Stimulated activated CD8-positive, alpha-beta memory T cell treated with anti-CD3 and anti-CD28 coated beads, Interleukin-12 subunit alpha, Interleukin-12 subunit beta, amount 100 ng/mL, for 4 hours (primary cell): Measurements from ENCODE around the gene CLCNKA.

Experiments
- DNase-seq: peaks from one replicate; pipeline ENCODE4 v3.0.0-alpha.2; 2020; ENCODE audit warnings: low read depth

CLCNKA gene

GRCh38 chr1:16063226-16063829, 41.5 kb downstream of the CLCNKA start:
- no peak for DNase-seq

GRCh38 chr1:16063921-16064320, 42.1 kb downstream of the CLCNKA start:
- DNase-seq = no peak

GRCh38 chr1:16064536-16065268, 42.9 kb downstream of the CLCNKA start:
- DNase-seq = no peak

- DNase-seq = no peak
Observed at GRCh38 chr1:16065269-16065576, 43.4 kb downstream of the CLCNKA start.

- no peak for DNase-seq
Observed at GRCh38 chr1:16066245-16066644, 44.4 kb downstream of the CLCNKA start.

GRCh38 chr1:16067127-16067768, 45.4 kb downstream of the CLCNKA start:
- DNase-seq = no peak

GRCh38 chr1:16067933-16068332, 46.1 kb downstream of the CLCNKA start:
- no peak for DNase-seq

GRCh38 chr1:16068356-16069270, 46.8 kb downstream of the CLCNKA start:
- DNase-seq = no peak

- no peak for DNase-seq
Observed at GRCh38 chr1:16070640-16071355, 49.0 kb downstream of the CLCNKA start.

GRCh38 chr1:16071614-16072013, 49.8 kb downstream of the CLCNKA start:
- no peak for DNase-seq

- DNase-seq = no peak
Observed at GRCh38 chr1:16072095-16072494, 50.3 kb downstream of the CLCNKA start.

- no peak for DNase-seq
Observed at GRCh38 chr1:16072616-16073484, 51.0 kb downstream of the CLCNKA start.

- peak; percentile 5 for DNase-seq
Observed at GRCh38 chr1:16073490-16074119, 51.8 kb downstream of the CLCNKA start, which contains the start of gene FAM131C. Gene FAM131C, minus strand, starts transcription at chr1:16073651. Its CDS starts 209 bp downstream, at chr1:16073442.

GRCh38 chr1:16074217-16074616, 52.4 kb downstream of the CLCNKA start:
- DNase-seq = no peak

- no peak for DNase-seq
Observed at GRCh38 chr1:16075337-16076030, 53.6 kb downstream of the CLCNKA start.

GRCh38 chr1:16076031-16076864, 54.4 kb downstream of the CLCNKA start:
- DNase-seq = no peak

GRCh38 chr1:16076865-16077238, 55.0 kb downstream of the CLCNKA start:
- DNase-seq = no peak

- DNase-seq = no peak
Observed at GRCh38 chr1:16077406-16078245, 55.8 kb downstream of the CLCNKA start.
